OCI-LY7 (cell line): Measurements from ENCODE around the gene TEX36. TPM values are rescaled to one million over a fixed set of nuclear protein-coding genes. Genes with fewer than 3 reads are reported as not detected.
A peak's percentile ranks its signal among the peaks of the same experiment; 100 is the strongest.
"Not testable (repeated sequence)": the region's sequence is repeated elsewhere in the genome, so short reads cannot be mapped to it uniquely, and the experiment has no call there.

Experiments used
- BruUV-seq: library from RNA; stranded (reverse); fragments of 400-500 nt; replicated peaks from 2 replicates; lab custom pipeline; 2021; lab: Mats Ljungman, UMichigan
- CTCF ChIA-PET: fragments of 300-600 bp; sonication (Branson Sonifier 250); formaldehyde crosslinking; loops from one replicate; lab custom pipeline; 2022; ENCODE audit warnings: antibody characterized with exemption; ENCODE audit not compliant: unreplicated experiment; lab: Charles Lee
- POLR2A ChIA-PET: fragments of 300-600 bp; sonication (Branson Sonifier 250); formaldehyde crosslinking; loops from one replicate; lab custom pipeline; 2022; ENCODE audit warnings: antibody characterized with exemption; lab: Charles Lee
- DNase-seq: peaks from one replicate; pipeline ENCODE4 v3.0.0-alpha.2; 2015; ENCODE audit warnings: low spot score
- H2AFZ ChIP-seq: fragments of 200-600 bp; sonication (generic), shearing (Covaris generic); 2 replicates; pipeline ENCODE4 v1.6.1; 2014; ENCODE audit warnings: mild to moderate bottlenecking, antibody characterized with exemption, low read length, moderate library complexity
- H3K27ac ChIP-seq: fragments of 200-600 bp; sonication (generic); 2 replicates; pipeline ENCODE4 v1.5.1; 2014; ENCODE audit warnings: mixed run types, low read depth, mild to moderate bottlenecking, moderate library complexity, low read length, inconsistent platforms; ENCODE audit not compliant: poor library complexity, severe bottlenecking
- H3K36me3 ChIP-seq: fragments of 200-600 bp; sonication (generic); 2 replicates; pipeline ENCODE4 v1.6.1; 2014; ENCODE audit warnings: mild to moderate bottlenecking, antibody characterized with exemption, low read length, moderate library complexity, mixed read lengths; ENCODE audit not compliant: insufficient read depth
- H3K4me1 ChIP-seq: fragments of 200-600 bp; sonication (generic); 2 replicates; pipeline ENCODE4 v1.5.1; 2014; ENCODE audit warnings: mild to moderate bottlenecking, low read length; ENCODE audit not compliant: insufficient read depth, poor library complexity, severe bottlenecking
- H3K4me2 ChIP-seq: fragments of 200-600 bp; sonication (generic); 2 replicates; pipeline ENCODE4 v1.6.1; 2014; ENCODE audit warnings: mild to moderate bottlenecking, low read length
- H3K4me3 ChIP-seq: fragments of 200-600 bp; sonication (generic); 2 replicates; pipeline ENCODE4 v1.5.1; 2014; ENCODE audit warnings: mild to moderate bottlenecking, low read depth, low read length; ENCODE audit not compliant: poor library complexity, severe bottlenecking
- H3K79me2 ChIP-seq: fragments of 200-600 bp; sonication (generic); 2 replicates; pipeline ENCODE4 v1.6.1; 2016; ENCODE audit warnings: low read depth, mild to moderate bottlenecking, low read length, moderate library complexity, mixed read lengths; ENCODE audit not compliant: insufficient read depth
- H3K9me2 ChIP-seq: fragments of 200-600 bp; sonication (generic); 2 replicates; pipeline ENCODE4 v1.6.1; 2016; ENCODE audit warnings: mild to moderate bottlenecking, low read length, mixed read lengths; ENCODE audit not compliant: insufficient read depth
- H3K9me3 ChIP-seq: fragments of 200-600 bp; sonication (generic); 2 replicates; pipeline ENCODE4 v1.6.1; 2014; ENCODE audit warnings: mild to moderate bottlenecking, mixed run types, low read length, mixed read lengths
- H4K20me1 ChIP-seq: fragments of 200-600 bp; sonication (generic); 2 replicates; pipeline ENCODE4 v1.6.1; 2014; ENCODE audit warnings: mild to moderate bottlenecking, antibody characterized with exemption, low read length, moderate library complexity, mixed read lengths; ENCODE audit not compliant: insufficient read depth
- CTCF ChIP-seq: fragments of 200-600 bp; sonication (generic); conservative IDR thresholded peaks from 2 replicates; pipeline ENCODE4 v1.5.1; 2014; ENCODE audit warnings: mild to moderate bottlenecking, antibody characterized with exemption, low read length, moderate library complexity, mixed read lengths
- EZH2phosphoT487 ChIP-seq: fragments of 200-600 bp; sonication (generic); IDR thresholded peaks from 2 replicates; pipeline ENCODE4 v1.6.1; 2018; ENCODE audit warnings: low read depth, borderline replicate concordance, mild to moderate bottlenecking, mixed run types, antibody characterized with exemption, low read length, moderate library complexity, mixed read lengths
- intact Hi-C: fragments of 100-400 bp; cut with micrococcal nuclease; formaldehyde crosslinking; loops from one replicate; pipeline ENCODE4 v1.10.0; 2022; ENCODE audit not compliant: unreplicated experiment
- total RNA-seq, 2 experiments: library from RNA; depleted of rRNA in 1 of 2; stranded (reverse); fragments of >200 nt in 1 of 2; shearing (Covaris generic) in 1 of 2; gene quantifications; 2 replicates each; pipeline ENCODE4 v1.2.3, GENCODE V29; 2014 to 2022

Gene TEX36
- total RNA-seq, 2 experiments from 2014 or later: not detected

- Histone ChIP-seq H2AFZ (peak within 1 kb of the TSS; percentile 90; the same call in 1 of the 2 replicates), H3K4me1 (peaks cover 27% of the 10 kb centered on the region), H3K79me2 (peaks cover 47% of the 10 kb centered on the region), H4K20me1 (peaks cover 26% of the 10 kb centered on the region), H3K36me3 (peaks cover 36% of the 10 kb centered on the region), H3K9me3 (no peaks in the 10 kb centered on the region), H3K27ac (peak within 1 kb of the TSS; percentile 97), H3K4me3 (peak within 1 kb of the TSS; percentile 91), H3K9me2 (no peaks in the 10 kb centered on the region), H3K4me2 (peak within 1 kb of the TSS; percentile 85)
- peak; percentile 99 for DNase-seq
- POLR2A ChIA-PET: interaction anchor here (0.6 to 1.1 kb wide), 6 partner anchors 10 to 104 kb away, joined by 3 to 5 read pairs (median 4); partner anchors contain the start of genes BCCIP and UROS
- CTCF ChIA-PET: no interaction called here
- TF ChIP-seq CTCF (no peak), EZH2phosphoT487 (no peak)
- intact Hi-C loops: loop anchor here (1.0 to 10.0 kb wide), 2 partner anchors 104 to 655 kb away; partner anchors contain the start of genes BCCIP and UROS
- no TSS peak for BruUV-seq
These were observed 36.4 kb upstream of the TEX36 start, which contains the start of gene EDRF1 for GRCh38 chr10:125719173-125720001. EDRF1 (plus strand) TSS chr10:125719709; CDS start chr10:125719808, 99 bp downstream.

GRCh38 chr10:125714728-125715127, 31.8 kb upstream of the TEX36 start:
- H3K4me1 ChIP-seq, BruUV-seq, H3K36me3 ChIP-seq, CTCF ChIA-PET, H3K79me2 ChIP-seq, POLR2A ChIA-PET, H4K20me1 ChIP-seq, H3K4me3 ChIP-seq, H3K27ac ChIP-seq, H3K9me2 ChIP-seq, H3K9me3 ChIP-seq, H3K4me2 ChIP-seq, DNase-seq, intact Hi-C loops, H2AFZ ChIP-seq: not testable (repeated sequence)

DNA sequence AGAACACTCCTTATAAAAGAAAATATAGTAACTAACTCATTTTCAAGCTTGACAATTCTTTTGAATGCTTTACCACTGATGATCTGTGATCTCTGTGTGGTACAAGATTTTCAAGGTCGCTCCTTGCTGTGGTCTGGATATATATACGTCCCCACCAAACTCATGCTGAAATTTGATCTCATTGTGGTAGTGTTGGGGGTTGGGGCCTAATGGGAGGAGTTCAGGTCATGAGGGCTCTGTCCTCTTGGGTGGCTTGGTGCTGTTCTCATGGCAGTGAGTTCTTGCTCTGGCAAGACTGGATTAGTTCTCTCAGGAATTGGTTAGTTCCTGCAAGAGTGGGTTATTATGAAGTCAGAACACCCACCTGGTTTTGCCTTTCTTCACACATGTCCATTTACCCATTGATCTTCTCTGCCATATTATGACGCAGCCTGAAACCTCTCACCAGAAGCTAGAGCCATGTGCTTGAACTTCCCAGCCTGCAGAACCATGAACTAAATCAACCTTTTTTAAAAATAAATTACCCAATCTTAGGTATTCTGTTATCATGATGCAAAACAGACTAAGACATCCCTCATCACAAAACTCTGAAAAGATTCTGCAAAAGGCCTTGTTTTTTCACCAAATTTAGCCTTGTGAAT, 28.3 kb upstream of the TEX36 start:
- TF ChIP-seq CTCF (no peak), EZH2phosphoT487 (no peak)
- CTCF ChIA-PET: no interaction called here
- H3K27ac ChIP-seq: no peak overlapping the region
- DNase-seq: no peak
- H3K4me3 ChIP-seq: no peak overlapping the region
- no TSS peak for BruUV-seq
- intact Hi-C loops: no loop called here
- no peaks in the 10 kb centered on the region for H3K4me1 ChIP-seq
- no peaks in the 10 kb centered on the region for H3K9me3 ChIP-seq
- H4K20me1 ChIP-seq: no peaks in the 10 kb centered on the region
- no peak overlapping the region for H3K4me2 ChIP-seq
- no peak overlapping the region for H2AFZ ChIP-seq
- POLR2A ChIA-PET: interaction anchor here (0.9 to 1.0 kb wide), 2 partner anchors 9 to 12 kb away, joined by 3 to 4 read pairs; no protein-coding TSS in a partner anchor
- H3K36me3 ChIP-seq: no peaks in the 10 kb centered on the region
- no peaks in the 10 kb centered on the region for H3K79me2 ChIP-seq
- no peaks in the 10 kb centered on the region for H3K9me2 ChIP-seq
